Fibroblast of skin of left quadriceps (primary cell): Measurements from ENCODE around the gene SPRN.
A peak's percentile ranks its signal among the peaks of the same experiment; 100 is the strongest.
"Not testable (repeated sequence)": the region's sequence is repeated elsewhere in the genome, so short reads cannot be mapped to it uniquely, and the experiment has no call there.

Experiments
- DNase-seq, 2 experiments: peaks; one replicate each; pipeline ENCODE4 v3.0.0-alpha.2; 2013; ENCODE audit warnings: low read depth in 2 of 2

Gene SPRN

GRCh38 chr10:133386951-133387350, 37.5 kb downstream of the SPRN start:
- not testable (repeated sequence) for DNase-seq

- no peak for DNase-seq
Observed at GRCh38 chr10:133385214-133385613, 39.2 kb downstream of the SPRN start.

- DNase-seq: no peak
Observed at GRCh38 chr10:133384071-133384470, 40.4 kb downstream of the SPRN start.

GRCh38 chr10:133383551-133383950, 40.9 kb downstream of the SPRN start:
- no peak for DNase-seq

GRCh38 chr10:133381036-133381435, 43.4 kb downstream of the SPRN start:
- DNase-seq: no peak

- DNase-seq: no peak
Observed at GRCh38 chr10:133379801-133380666, 44.4 kb downstream of the SPRN start.

GRCh38 chr10:133379152-133379800, 45.1 kb downstream of the SPRN start, which contains the start of gene PAOX:
PAOX (plus strand) TSS chr10:133379262; CDS start chr10:133379317, 55 bp downstream.
- DNase-seq: no peak

GRCh38 chr10:133378251-133379096, 46.0 kb downstream of the SPRN start:
- DNase-seq: peak in 1 of 2 experiments; percentile 11

GRCh38 chr10:133377818-133378250, 46.6 kb downstream of the SPRN start:
- no peak for DNase-seq

- DNase-seq: no peak
Observed at GRCh38 chr10:133377025-133377817, 47.2 kb downstream of the SPRN start.

GRCh38 chr10:133376183-133376582, 48.2 kb downstream of the SPRN start:
- not testable (repeated sequence) for DNase-seq

- DNase-seq: no peak
Observed at GRCh38 chr10:133375357-133376115, 48.9 kb downstream of the SPRN start.

GRCh38 chr10:133373174-133374090, 51.0 kb downstream of the SPRN start, which contains the start of gene ECHS1:
ECHS1 (minus strand) TSS chr10:133373354; CDS start chr10:133373333, 21 bp downstream.
- DNase-seq: peak; percentile 74 to 78

- DNase-seq: no peak
Observed at GRCh38 chr10:133372507-133372906, 51.9 kb downstream of the SPRN start.
